ENCODE data around the gene MAFB. TPM values are rescaled to one million over a fixed set of nuclear protein-coding genes. Genes with fewer than 3 reads are reported as not detected.

MAFB gene
- polyA plus RNA-seq, 4 donors = 117 to 147 (median 136) TPM

- no peak for DNase-seq (ENCODE audit: low read depth in 4 of 4, low spot score in 2 of 4)
These were observed 25.7 kb downstream of the MAFB start for GRCh38 chr20:40663304-40663790.

GRCh38 chr20:40659567-40659966, 29.5 kb downstream of the MAFB start:
- DNase-seq (ENCODE audit: low read depth in 4 of 4, low spot score in 2 of 4) = no peak

- DNase-seq (ENCODE audit: low read depth in 4 of 4, low spot score in 2 of 4) = no peak
These were observed 30.5 kb downstream of the MAFB start for GRCh38 chr20:40658509-40658908.

GRCh38 chr20:40657526-40657925, 31.5 kb downstream of the MAFB start:
- no peak for DNase-seq (ENCODE audit: low read depth in 4 of 4, low spot score in 2 of 4)

GRCh38 chr20:40655451-40655850, 33.6 kb downstream of the MAFB start:
- no peak for DNase-seq (ENCODE audit: low read depth in 4 of 4, low spot score in 2 of 4)

GRCh38 chr20:40654876-40655275, 34.2 kb downstream of the MAFB start:
- no peak for DNase-seq (ENCODE audit: low read depth in 4 of 4, low spot score in 2 of 4)

- no peak for DNase-seq (ENCODE audit: low read depth in 4 of 4, low spot score in 2 of 4)
These were observed 36.5 kb downstream of the MAFB start for GRCh38 chr20:40652441-40652987.

- DNase-seq (ENCODE audit: low read depth in 4 of 4, low spot score in 2 of 4) = no peak
These were observed 37.9 kb downstream of the MAFB start for GRCh38 chr20:40651151-40651550.

- no peak for DNase-seq (ENCODE audit: low read depth in 4 of 4, low spot score in 2 of 4)
These were observed 38.3 kb downstream of the MAFB start for GRCh38 chr20:40650707-40651106.

GRCh38 chr20:40648210-40649072, 40.6 kb downstream of the MAFB start:
- no peak for DNase-seq (ENCODE audit: low read depth in 4 of 4, low spot score in 2 of 4)

- no peak for DNase-seq (ENCODE audit: low read depth in 4 of 4, low spot score in 2 of 4)
These were observed 42.2 kb downstream of the MAFB start for GRCh38 chr20:40646813-40647212.

- DNase-seq (ENCODE audit: low read depth in 4 of 4, low spot score in 2 of 4) = no peak
These were observed 42.7 kb downstream of the MAFB start for GRCh38 chr20:40646361-40646760.

- no peak for DNase-seq (ENCODE audit: low read depth in 4 of 4, low spot score in 2 of 4)
These were observed 44.2 kb downstream of the MAFB start for GRCh38 chr20:40644863-40645262.

GRCh38 chr20:40643891-40644290, 45.1 kb downstream of the MAFB start:
- DNase-seq (ENCODE audit: low read depth in 4 of 4, low spot score in 2 of 4) = no peak

GRCh38 chr20:40641809-40642208, 47.2 kb downstream of the MAFB start:
- DNase-seq (ENCODE audit: low read depth in 4 of 4, low spot score in 2 of 4) = no peak

- DNase-seq (ENCODE audit: low read depth in 4 of 4, low spot score in 2 of 4) = no peak
These were observed 47.8 kb downstream of the MAFB start for GRCh38 chr20:40641202-40641601.

- DNase-seq (ENCODE audit: low read depth in 4 of 4, low spot score in 2 of 4) = no peak
These were observed 48.4 kb downstream of the MAFB start for GRCh38 chr20:40640667-40641066.

GRCh38 chr20:40639676-40640355, 49.2 kb downstream of the MAFB start:
- DNase-seq (ENCODE audit: low read depth in 4 of 4, low spot score in 2 of 4) = no peak

GRCh38 chr20:40639132-40639531, 49.9 kb downstream of the MAFB start:
- no peak for DNase-seq (ENCODE audit: low read depth in 4 of 4, low spot score in 2 of 4)

- DNase-seq (ENCODE audit: low read depth in 4 of 4, low spot score in 2 of 4) = no peak
These were observed 50.6 kb downstream of the MAFB start for GRCh38 chr20:40638414-40638813.

GRCh38 chr20:40637176-40637575, 51.9 kb downstream of the MAFB start:
- no peak for DNase-seq (ENCODE audit: low read depth in 4 of 4, low spot score in 2 of 4)

GRCh38 chr20:40636486-40636885, 52.5 kb downstream of the MAFB start:
- no peak for DNase-seq (ENCODE audit: low read depth in 4 of 4, low spot score in 2 of 4)
